PC-3 (cell line): ENCODE results near the gene DOCK1. TPM values are rescaled to one million over a fixed set of nuclear protein-coding genes. Genes with fewer than 3 reads are reported as not detected.

ENCODE experiments used
- ATAC-seq: fragments of 200-7000 bp; cut with Tn5 transposase; 2 replicates; pipeline ENCODE4 v1.9.1; 2020; ENCODE audit warnings: mild to moderate bottlenecking, moderate library complexity
- BruUV-seq: library from RNA; stranded (reverse); fragments of 400-500 nt; replicated peaks from 2 replicates; lab custom pipeline; 2021; lab: Mats Ljungman, UMichigan
- CTCF ChIA-PET: fragments of 300-600 bp; sonication (Branson Sonifier 250); formaldehyde crosslinking; loops from one replicate; lab custom pipeline; 2022; ENCODE audit warnings: antibody characterized with exemption; lab: Charles Lee
- POLR2A ChIA-PET: fragments of 300-600 bp; sonication (Branson Sonifier 250); formaldehyde crosslinking; loops from one replicate; lab custom pipeline; 2022; ENCODE audit warnings: antibody characterized with exemption; ENCODE audit not compliant: unreplicated experiment; lab: Charles Lee
- DNase-seq: peaks from one replicate; pipeline ENCODE4 v3.0.0-alpha.2; 2015
- H2AFZ ChIP-seq: fragments of 300-600 bp; sonication (generic); 2 replicates; pipeline ENCODE4 v1.6.0; 2016; ENCODE audit warnings: antibody characterized with exemption, low read length
- H3F3A ChIP-seq: fragments of 300-600 bp; sonication (generic); one replicate; pipeline ENCODE4 v1.6.0; 2017; ENCODE audit warnings: antibody characterized with exemption, low read length, control low read depth, mild to moderate bottlenecking; ENCODE audit not compliant: unreplicated experiment
- H3K27ac ChIP-seq: fragments of 300-600 bp; sonication (generic); 2 replicates; pipeline ENCODE4 v1.5.1; 2016; ENCODE audit warnings: mild to moderate bottlenecking, low read length
- H3K27me3 ChIP-seq: fragments of 300-600 bp; sonication (generic); 2 replicates; pipeline ENCODE4 v1.6.1; 2016; ENCODE audit warnings: low read length, mixed read lengths
- H3K36me3 ChIP-seq: fragments of 300-600 bp; sonication (generic); 2 replicates; pipeline ENCODE4 v1.6.1; 2016; ENCODE audit warnings: low read depth, mixed run types, low read length, mixed read lengths
- H3K4me1 ChIP-seq: fragments of 300-600 bp; sonication (generic); 2 replicates; pipeline ENCODE4 v1.5.1; 2016; ENCODE audit warnings: low read length; ENCODE audit not compliant: insufficient read depth
- H3K4me2 ChIP-seq: fragments of 300-600 bp; sonication (generic); 2 replicates; pipeline ENCODE4 v1.6.0; 2016; ENCODE audit warnings: low read length
- H3K4me3 ChIP-seq: fragments of 300-600 bp; sonication (generic); 2 replicates; pipeline ENCODE4 v1.5.1; 2016; ENCODE audit warnings: mild to moderate bottlenecking, low read length, mixed read lengths
- H3K79me2 ChIP-seq: fragments of 300-600 bp; sonication (generic); 2 replicates; pipeline ENCODE4 v1.6.1; 2017; ENCODE audit warnings: low read length, mixed read lengths
- H3K9ac ChIP-seq: fragments of 300-600 bp; sonication (generic); 2 replicates; pipeline ENCODE4 v1.6.0; 2016; ENCODE audit warnings: mild to moderate bottlenecking, low read length
- H3K9me2 ChIP-seq: fragments of 300-600 bp; sonication (generic); replicated peaks from 2 replicates; pipeline ENCODE4 v1.6.1; 2016; ENCODE audit warnings: mixed run types, low read length, mixed read lengths
- H3K9me3 ChIP-seq: fragments of 300-600 bp; sonication (generic); 2 replicates; pipeline ENCODE4 v1.6.1; 2016; ENCODE audit warnings: low read length, mixed read lengths
- H4K20me1 ChIP-seq: fragments of 300-600 bp; sonication (generic); 2 replicates; pipeline ENCODE4 v1.6.1; 2016; ENCODE audit warnings: low read length, mixed read lengths
- EZH2 ChIP-seq: fragments of 300-600 bp; sonication (generic); IDR thresholded peaks from one replicate; pipeline ENCODE4 v1.6.1; 2017; ENCODE audit warnings: antibody characterized with exemption, mild to moderate bottlenecking, low read length; ENCODE audit not compliant: unreplicated experiment
- EZH2phosphoT487 ChIP-seq: fragments of 300-600 bp; sonication (generic); IDR thresholded peaks from 2 replicates; pipeline ENCODE4 v1.6.1; 2018; ENCODE audit warnings: mild to moderate bottlenecking, antibody characterized with exemption, low read length, borderline replicate concordance
- intact Hi-C: fragments of 100-400 bp; cut with micrococcal nuclease; formaldehyde crosslinking; loops from 2 replicates; pipeline ENCODE4 v1.9.0; 2023
- total RNA-seq: library from RNA; depleted of rRNA; stranded (reverse); fragments of >200 nt; gene quantifications from 2 replicates; pipeline ENCODE4 v1.2.3, GENCODE V29; 2014
- TF ChIP-seq, protein P1 (sequence below): fragments of 300-600 bp; sonication (generic); conservative IDR thresholded peaks from 2 replicates; pipeline ENCODE4 v1.5.1; 2017; ENCODE audit warnings: antibody characterized with exemption, low read depth, mild to moderate bottlenecking, low read length

DOCK1 gene
- total RNA-seq, 1 experiment from 2014 or later: 34.3 TPM

DNA sequence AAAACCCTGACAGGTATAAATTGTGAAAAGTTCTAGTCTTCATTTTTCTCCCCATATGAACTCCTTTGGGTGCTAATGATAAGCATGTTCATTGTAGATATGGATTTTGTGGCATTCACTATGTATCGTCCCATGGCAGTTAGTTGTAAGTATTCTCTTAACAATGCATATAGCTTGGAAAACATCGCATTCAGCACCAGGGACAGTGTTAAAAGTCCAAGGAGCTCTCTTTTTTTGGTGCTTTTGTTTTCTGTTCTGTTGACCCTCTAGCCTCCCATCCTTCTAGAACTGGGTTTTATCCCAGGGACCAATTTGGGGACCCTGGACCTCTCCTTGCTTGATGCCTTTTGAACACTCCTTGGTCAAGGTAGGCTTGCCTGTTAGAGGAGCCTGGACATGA lies 253.4 kb downstream of the DOCK1 start:
- Histone ChIP-seq H3K27ac (no peak overlapping the region), H3K9ac (no peak overlapping the region), H4K20me1 (no peaks in the 10 kb centered on the region), H3K79me2 (no peaks in the 10 kb centered on the region), H3K4me2 (no peak overlapping the region), H3K9me2 (no peaks in the 10 kb centered on the region), H3K4me1 (no peaks in the 10 kb centered on the region), H3F3A (no peaks in the 10 kb centered on the region), H2AFZ (no peak overlapping the region), H3K4me3 (no peak overlapping the region), H3K36me3 (no peaks in the 10 kb centered on the region), H3K27me3 (no peaks in the 10 kb centered on the region), H3K9me3 (no peaks in the 10 kb centered on the region)
- DNase-seq (no peak), ATAC-seq (no peak)
- ChIA-PET CTCF (no interaction called here), POLR2A (no interaction called here)
- TF ChIP-seq, protein P1, sequence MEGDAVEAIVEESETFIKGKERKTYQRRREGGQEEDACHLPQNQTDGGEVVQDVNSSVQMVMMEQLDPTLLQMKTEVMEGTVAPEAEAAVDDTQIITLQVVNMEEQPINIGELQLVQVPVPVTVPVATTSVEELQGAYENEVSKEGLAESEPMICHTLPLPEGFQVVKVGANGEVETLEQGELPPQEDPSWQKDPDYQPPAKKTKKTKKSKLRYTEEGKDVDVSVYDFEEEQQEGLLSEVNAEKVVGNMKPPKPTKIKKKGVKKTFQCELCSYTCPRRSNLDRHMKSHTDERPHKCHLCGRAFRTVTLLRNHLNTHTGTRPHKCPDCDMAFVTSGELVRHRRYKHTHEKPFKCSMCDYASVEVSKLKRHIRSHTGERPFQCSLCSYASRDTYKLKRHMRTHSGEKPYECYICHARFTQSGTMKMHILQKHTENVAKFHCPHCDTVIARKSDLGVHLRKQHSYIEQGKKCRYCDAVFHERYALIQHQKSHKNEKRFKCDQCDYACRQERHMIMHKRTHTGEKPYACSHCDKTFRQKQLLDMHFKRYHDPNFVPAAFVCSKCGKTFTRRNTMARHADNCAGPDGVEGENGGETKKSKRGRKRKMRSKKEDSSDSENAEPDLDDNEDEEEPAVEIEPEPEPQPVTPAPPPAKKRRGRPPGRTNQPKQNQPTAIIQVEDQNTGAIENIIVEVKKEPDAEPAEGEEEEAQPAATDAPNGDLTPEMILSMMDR: no peak
- TF ChIP-seq EZH2 (no peak), EZH2phosphoT487 (no peak)
- no TSS peak for BruUV-seq
- intact Hi-C loops: no loop called here

DNA sequence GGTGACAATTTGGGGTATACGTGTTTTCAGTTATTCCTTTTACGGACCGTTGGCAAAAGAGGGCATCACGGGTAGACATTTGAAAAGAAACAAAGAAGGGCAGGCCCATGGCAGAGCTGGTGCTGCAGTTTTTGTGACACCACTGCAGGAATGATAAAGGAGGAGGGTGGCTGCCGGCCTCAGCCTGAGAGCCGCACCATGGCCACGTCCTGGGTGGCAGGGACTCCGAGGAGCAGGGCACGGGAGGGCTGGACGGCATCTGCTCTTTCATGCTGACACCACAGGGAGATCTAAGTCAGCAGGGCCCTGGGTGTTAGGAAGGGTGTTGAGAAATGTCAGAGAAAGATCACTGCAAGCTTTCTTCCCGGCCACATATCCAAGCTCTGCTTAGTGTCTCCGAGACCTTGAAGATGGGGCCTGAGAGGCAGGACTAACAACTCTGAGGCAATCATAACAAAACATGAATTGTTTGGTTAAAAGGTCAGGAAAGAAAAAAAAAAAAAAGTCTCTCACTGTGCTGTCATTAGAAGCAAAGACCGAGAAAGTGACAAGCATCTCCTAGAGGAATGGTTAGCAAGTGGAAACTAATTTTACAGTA lies 254.5 kb downstream of the DOCK1 start:
- Histone ChIP-seq H3K9me3 (no peaks in the 10 kb centered on the region), H3K4me3 (no peak overlapping the region), H3K27ac (no peak overlapping the region), H3K36me3 (no peaks in the 10 kb centered on the region), H4K20me1 (no peaks in the 10 kb centered on the region), H2AFZ (no peak overlapping the region), H3K4me2 (no peak overlapping the region), H3K27me3 (no peaks in the 10 kb centered on the region), H3K79me2 (no peaks in the 10 kb centered on the region), H3K9me2 (no peaks in the 10 kb centered on the region), H3F3A (no peaks in the 10 kb centered on the region), H3K4me1 (no peaks in the 10 kb centered on the region), H3K9ac (no peak overlapping the region)
- intact Hi-C loops: no loop called here
- DNase-seq (no peak), ATAC-seq (no peak)
- TF ChIP-seq EZH2 (no peak), EZH2phosphoT487 (no peak)
- TF ChIP-seq, protein P1: no peak
- ChIA-PET POLR2A (no interaction called here), CTCF (no interaction called here)
- BruUV-seq: no TSS peak

DNA sequence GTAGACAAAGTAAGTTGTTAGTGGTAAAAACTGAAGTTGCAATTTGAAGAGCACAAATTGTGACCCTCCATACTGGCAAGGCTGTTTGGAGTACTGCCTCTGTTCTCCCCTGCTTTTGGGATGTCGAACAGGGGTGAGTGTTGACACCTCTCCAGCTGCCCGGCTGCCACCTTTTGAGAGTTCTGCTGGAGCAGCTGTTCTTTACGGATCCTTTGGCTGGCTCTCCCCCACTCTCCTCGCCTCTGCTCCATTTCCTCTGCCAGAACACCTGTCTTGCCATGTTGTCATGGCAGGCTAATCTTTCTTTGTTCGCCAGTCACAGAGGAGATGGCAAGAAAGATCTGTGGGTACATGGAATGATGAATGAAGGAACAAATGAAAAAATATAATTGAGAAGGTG lies 256.3 kb downstream of the DOCK1 start:
- no peak for DNase-seq
- H3F3A ChIP-seq: no peaks in the 10 kb centered on the region
- TF ChIP-seq EZH2phosphoT487: no peak
- TF ChIP-seq, protein P1: no peak
- no peak for TF ChIP-seq EZH2
- CTCF ChIA-PET: no interaction called here
- H3K36me3 ChIP-seq: no peaks in the 10 kb centered on the region
- intact Hi-C loops: no loop called here
- H3K79me2 ChIP-seq: no peaks in the 10 kb centered on the region
- H3K4me2 ChIP-seq: no peak overlapping the region
- H3K27ac ChIP-seq: no peak overlapping the region
- no peak overlapping the region for H2AFZ ChIP-seq
- ATAC-seq: no peak
- POLR2A ChIA-PET: no interaction called here
- H3K9ac ChIP-seq: no peak overlapping the region
- no peaks in the 10 kb centered on the region for H3K9me3 ChIP-seq
- no peaks in the 10 kb centered on the region for H3K9me2 ChIP-seq
- no peaks in the 10 kb centered on the region for H4K20me1 ChIP-seq
- H3K4me1 ChIP-seq: no peaks in the 10 kb centered on the region
- no peaks in the 10 kb centered on the region for H3K27me3 ChIP-seq
- H3K4me3 ChIP-seq: no peak overlapping the region
- BruUV-seq: no TSS peak
